SK-N-MC (cell line): Measurements from ENCODE around the gene FGFBP3.

Experiments
- EZH2 ChIP-seq: fragments of 200-600 bp; sonication (generic); IDR thresholded peaks from one replicate; pipeline ENCODE4 v1.6.1; 2017; ENCODE audit warnings: antibody characterized with exemption
- FOXP2 ChIP-seq: optimal IDR thresholded peaks from 2 replicates; pipeline ENCODE3; 2011; ENCODE audit warnings: mild to moderate bottlenecking, moderate library complexity; ENCODE audit not compliant: insufficient read depth; ENCODE audit errors: extremely low read length, control extremely low read depth
- POLR2AphosphoS5 ChIP-seq: IDR thresholded peaks from 2 replicates; pipeline ENCODE4 v1.6.1; 2012; ENCODE audit warnings: mild to moderate bottlenecking, low read depth, low read length, borderline replicate concordance

GRCh38 chr10:91939653-91940052 is 30.4 kb upstream of the FGFBP3 start:
- TF ChIP-seq EZH2 = no peak
- no peak for TF ChIP-seq FOXP2
- TF ChIP-seq POLR2AphosphoS5 = no peak
